Heart left ventricle (tissue), 16 donors: ENCODE results near the gene EMP2. TPM values are rescaled to one million over a fixed set of nuclear protein-coding genes. Genes with fewer than 3 reads are reported as not detected.
"Not testable (repeated sequence)": the region's sequence is repeated elsewhere in the genome, so short reads cannot be mapped to it uniquely, and the experiment has no call there.

Experiments used
- ATAC-seq, 4 donors: fragments of 200-7000 bp; cut with Tn5 transposase; one replicate each; pipeline ENCODE4 v1.9.1; 2020 to 2022; ENCODE audit warnings: moderate library complexity in 4 of 4, mild to moderate bottlenecking in 3 of 4, moderate number of reproducible peaks in 1 of 4
- DNase-seq, 5 donors: peaks; one replicate each; pipeline ENCODE4 v3.0.0-alpha.2; 2020
- H3K27ac ChIP-seq, 12 donors: fragments of 200-600 bp; sonication (generic) in 4 of 12; one replicate each; pipeline versions ENCODE4 v1.5.0 to v1.8.0; 2016 to 2022; ENCODE audit warnings: mild to moderate bottlenecking in 2 of 12
- H3K27me3 ChIP-seq, 9 donors: fragments of 200-600 bp; sonication (generic) in 2 of 9; one replicate each; pipeline versions ENCODE4 v1.5.1 to v1.8.0; 2016 to 2022; ENCODE audit warnings: mild to moderate bottlenecking in 3 of 9
- H3K36me3 ChIP-seq, 9 donors: fragments of 200-600 bp; sonication (generic) in 2 of 9; one replicate each; pipeline versions ENCODE4 v1.5.0 to v1.8.0; 2018 to 2022; ENCODE audit warnings: mild to moderate bottlenecking in 2 of 9
- H3K4me1 ChIP-seq, 12 donors: fragments of 200-600 bp; sonication (generic) in 4 of 12; one replicate each; pipeline versions ENCODE4 v1.5.0 to v1.8.0; 2016 to 2022; ENCODE audit warnings: mild to moderate bottlenecking in 3 of 12
- H3K4me3 ChIP-seq, 12 donors: fragments of 200-600 bp; sonication (generic) in 4 of 12; one replicate each; pipeline versions ENCODE4 v1.5.0 to v1.8.0; 2017 to 2022; ENCODE audit warnings: mild to moderate bottlenecking in 9 of 12, moderate library complexity in 4 of 12
- H3K9me3 ChIP-seq, 12 donors: fragments of 200-600 bp; sonication (generic) in 4 of 12; one replicate each; pipeline versions ENCODE4 v1.5.0 to v1.8.0; 2016 to 2022; ENCODE audit warnings: mild to moderate bottlenecking in 1 of 12
- POLR2A ChIP-seq, 2 donors: fragments of 450-650 bp; IDR thresholded peaks; one replicate each; pipeline ENCODE4 v1.6.1; 2017; ENCODE audit warnings: antibody characterized with exemption in 2 of 2, mild to moderate bottlenecking in 2 of 2, moderate library complexity in 2 of 2
- WGBS, 4 donors: extraction: QIAGEN DNeasy Blood & Tissue Kit in 2 of 4; methylation state at CpG; one replicate each; pipeline versions ENCODE4 v1.1.5 to v1.1.7; 2013 to 2018; 5-methylcytosine and 5-hydroxymethylcytosine counted together
- intact Hi-C, 10 donors: fragments of 100-400 bp; cut with DNase I; formaldehyde crosslinking; loops; one replicate each; pipeline versions ENCODE4 v1.11.1 to v1.14.2; 2022
- polyA plus RNA-seq, 2 donors: library from polyadenylated mRNA; stranded (reverse); fragments of 200-250 nt; gene quantifications; one replicate each; pipeline ENCODE4 v1.2.3, GENCODE V29; 2013
- total RNA-seq, 9 donors: library from RNA; depleted of rRNA in 2 of 9; stranded (reverse); fragments of >200 nt in 2 of 9; fragmentation: NEBNext Ultra II Directional in 3 of 9; extraction: Animal tissue kit (Norgen Biotek cat#: 25700) in 3 of 9; gene quantifications; one replicate each; pipeline versions ENCODE4 v1.1.0 to v1.2.4, GENCODE V29; 2016 to 2023
- TF ChIP-seq, protein P1 (sequence below), 12 donors: fragments of 200-600 bp; sonication (generic) in 4 of 12; IDR thresholded peaks; one replicate each; pipeline versions ENCODE4 v1.5.0 to v1.8.0; 2018 to 2022; ENCODE audit warnings: antibody characterized with exemption in 12 of 12, mild to moderate bottlenecking in 5 of 12
- donor health status: ischemic (EF 13 %, LVEDD 7.1; RV severe dilation, severe dysfunction).
- donor health status: healthy with polysubstance abuse.
- donor health status: DM: no; HTN: yes; CAD: no.
- donor health status: DM: no; HTN: no; CAD: no.
- donor health status: ischemic (EF 25% LVEDD 6.9; RV normal size, moderate dysfunction).
- donor health status: ischemic (EF 25% LVEDD 5.7; RV mildly dilated, moderate dysfunction).
- donor health status: healthy.
- donor health status: DM: yes; HTN: yes; CAD: no.
- donor health status: ischemic (EF 35%, LVEDD 5.7; RV mildly dilated, moderate dysfunction).
- donor health status: nonischemic (EF 11% LVEDD 7.7; RV severe dilation, severe dysfunction).
- donor health status: DM: yes; HTN: yes; CAD: no.
- donor health status: PGD.
- donor health status: ischemic (EF 29% LVEDD 5.4; RV normal size, mild dysfunction).
- donor health status: nonischemic (EF 23%, LVEDD 6.1; RV moderate dilation, normal function).

Gene EMP2
- total and polyA plus RNA-seq, 11 donors, result 34.5 to 103 (median 61.3) TPM

DNA sequence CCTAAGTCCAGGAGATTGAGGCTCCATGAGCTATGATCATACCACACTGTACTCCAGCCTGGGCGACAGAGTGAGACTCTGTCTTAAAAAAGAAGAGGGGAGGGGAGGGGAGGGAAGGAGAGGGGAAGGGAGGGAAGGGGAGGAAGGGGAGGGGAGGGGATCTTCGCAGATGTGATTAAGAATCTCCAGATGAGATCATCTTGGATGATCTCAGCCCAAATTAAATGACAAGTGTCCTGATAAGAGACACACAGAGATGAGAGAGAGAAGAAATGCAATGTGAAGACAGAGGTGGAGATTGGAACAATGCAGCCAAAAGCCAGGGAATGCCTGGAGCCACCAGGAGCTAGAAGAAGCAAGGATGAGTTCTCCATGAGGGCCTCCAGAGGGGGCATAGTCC is 70.1 kb downstream of the EMP2 start:
- Histone ChIP-seq H3K4me3 (no peak overlapping the region), H3K36me3 (peaks cover 0 to 12% (median 0%) of the 10 kb centered on the region in 9 donors), H3K4me1 (peaks cover 3 to 15% (median 10%) of the 10 kb centered on the region in 12 donors), H3K27me3 (no peaks in the 10 kb centered on the region), H3K9me3 (no peaks in the 10 kb centered on the region), H3K27ac (no peak overlapping the region)
- ATAC-seq (no peak), DNase-seq (no peak)
- TF ChIP-seq, protein P1, sequence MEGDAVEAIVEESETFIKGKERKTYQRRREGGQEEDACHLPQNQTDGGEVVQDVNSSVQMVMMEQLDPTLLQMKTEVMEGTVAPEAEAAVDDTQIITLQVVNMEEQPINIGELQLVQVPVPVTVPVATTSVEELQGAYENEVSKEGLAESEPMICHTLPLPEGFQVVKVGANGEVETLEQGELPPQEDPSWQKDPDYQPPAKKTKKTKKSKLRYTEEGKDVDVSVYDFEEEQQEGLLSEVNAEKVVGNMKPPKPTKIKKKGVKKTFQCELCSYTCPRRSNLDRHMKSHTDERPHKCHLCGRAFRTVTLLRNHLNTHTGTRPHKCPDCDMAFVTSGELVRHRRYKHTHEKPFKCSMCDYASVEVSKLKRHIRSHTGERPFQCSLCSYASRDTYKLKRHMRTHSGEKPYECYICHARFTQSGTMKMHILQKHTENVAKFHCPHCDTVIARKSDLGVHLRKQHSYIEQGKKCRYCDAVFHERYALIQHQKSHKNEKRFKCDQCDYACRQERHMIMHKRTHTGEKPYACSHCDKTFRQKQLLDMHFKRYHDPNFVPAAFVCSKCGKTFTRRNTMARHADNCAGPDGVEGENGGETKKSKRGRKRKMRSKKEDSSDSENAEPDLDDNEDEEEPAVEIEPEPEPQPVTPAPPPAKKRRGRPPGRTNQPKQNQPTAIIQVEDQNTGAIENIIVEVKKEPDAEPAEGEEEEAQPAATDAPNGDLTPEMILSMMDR (IDR thresholded peaks at IDR 0.05), result no peak
- 58 to 71% (median 60%) methylated on average over 2 of the region's 2 CpGs for WGBS, 4 donors
- intact Hi-C loops, result loop anchor here in 6 of 10 donors (5.0 to 10.0 kb wide), 4 partner anchors 253 to 412 kb away; no protein-coding TSS in a partner anchor

DNA sequence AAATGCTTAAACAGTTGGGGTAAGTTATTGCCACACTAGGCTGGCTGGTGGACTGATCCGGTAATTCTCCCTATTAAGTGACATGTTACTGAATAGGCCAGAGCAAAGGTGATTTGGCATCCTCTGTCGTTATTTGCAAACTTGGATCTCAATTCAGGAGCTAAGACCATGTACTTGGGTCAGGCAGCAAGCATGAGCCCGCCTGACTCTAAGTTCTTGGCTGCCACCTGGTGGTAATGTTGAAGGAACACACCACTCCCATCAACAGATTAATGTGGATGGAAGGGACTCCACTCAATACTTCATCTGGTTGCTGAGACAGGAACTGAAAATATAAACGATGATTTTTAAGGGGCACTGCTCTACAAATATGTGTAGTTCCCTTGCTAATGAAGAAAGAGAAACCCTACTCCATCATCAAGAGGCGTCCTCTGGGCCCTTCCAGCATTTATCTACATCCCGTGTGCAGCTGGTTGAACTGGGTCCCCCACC is 70.8 kb downstream of the EMP2 start:
- no peaks in the 10 kb centered on the region for H3K27me3 ChIP-seq
- H3K27ac ChIP-seq, result no peak overlapping the region
- ATAC-seq (peak; percentile 84 to 91 (median 90)), DNase-seq (peak in 4 of 5 donors; percentile 49 to 71 (median 60))
- intact Hi-C loops, result loop anchor here (1.0 to 10.0 kb wide), 13 partner anchors 65 to 413 kb away; partner anchors contain the start of gene ATF7IP2 (in 1 of the 10)
- 26 to 30% (median 29%) methylated on average over 6 of the region's 6 CpGs for WGBS, 4 donors
- H3K4me1 ChIP-seq, result peaks cover 0 to 8% (median 5%) of the 10 kb centered on the region in 12 donors
- no peaks in the 10 kb centered on the region for H3K9me3 ChIP-seq
- H3K36me3 ChIP-seq, result peaks cover 0 to 12% (median 0%) of the 10 kb centered on the region in 9 donors
- no peak overlapping the region for H3K4me3 ChIP-seq
- TF ChIP-seq, protein P1 (IDR thresholded peaks at IDR 0.05), result peak; percentile 72 to 93 (median 84)
- no peak for TF ChIP-seq POLR2A (IDR thresholded peaks at IDR 0.05)

DNA sequence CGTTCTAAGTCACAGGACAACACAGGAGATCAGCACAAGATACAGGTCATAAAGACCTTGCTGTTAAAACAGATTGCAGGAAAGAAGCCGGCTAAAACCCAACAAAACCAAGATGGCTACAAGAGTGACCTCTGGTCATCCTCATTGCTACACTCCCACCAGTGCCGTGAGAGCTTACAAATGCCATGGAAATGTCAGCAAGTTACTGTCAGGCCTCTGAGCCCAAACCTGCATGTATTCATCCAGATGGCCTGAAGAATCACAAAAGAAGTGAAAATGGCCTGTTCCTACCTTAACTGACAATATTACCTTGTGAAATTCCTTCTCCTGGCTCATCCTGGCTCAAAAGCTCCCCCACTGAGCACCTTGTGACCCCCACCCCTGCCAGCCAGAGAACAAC is 75.1 kb downstream of the EMP2 start:
- H3K4me3 ChIP-seq, ATAC-seq, DNase-seq, H3K4me1 ChIP-seq, H3K27me3 ChIP-seq, H3K9me3 ChIP-seq: not testable (repeated sequence)
- WGBS, 4 donors, result 63 to 83% (median 78%) methylated on average over 3 of the region's 3 CpGs
- Histone ChIP-seq H3K36me3 (peaks cover 0 to 12% (median 0%) of the 10 kb centered on the region in 9 donors), H3K27ac (peak overlapping the region in 1 of 12 donors; percentile 20)
- intact Hi-C loops, result loop anchor here in 4 of 10 donors (5.0 to 10.0 kb wide), 4 partner anchors 60 to 248 kb away; partner anchors contain the start of gene ATF7IP2 (in 1 of the 4)

DNA sequence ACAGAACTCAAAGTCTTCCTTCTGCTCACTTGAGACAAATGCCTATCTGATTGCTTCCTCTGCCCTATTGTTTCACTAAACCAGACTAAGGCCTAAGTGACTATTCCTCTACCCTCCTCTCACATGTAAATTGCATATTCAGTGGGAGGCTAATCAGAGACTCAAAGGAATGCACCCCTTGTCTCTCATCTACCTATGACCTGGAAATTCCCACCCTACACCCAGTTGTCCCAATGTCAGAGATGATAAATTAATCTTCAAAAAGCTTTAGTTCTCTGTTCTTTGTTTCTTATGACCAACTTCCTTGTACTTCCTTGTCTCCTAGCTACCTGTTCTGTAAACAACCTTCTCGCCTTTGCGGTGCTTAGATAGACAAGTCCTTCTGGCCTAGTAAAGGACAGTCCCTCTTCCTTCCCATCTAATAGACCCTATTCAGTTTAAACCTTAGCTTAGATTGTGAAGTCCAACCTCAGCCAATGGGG is 76.0 kb downstream of the EMP2 start:
- peak overlapping the region in 1 of 12 donors; percentile 21 for H3K27ac ChIP-seq
- H3K36me3 ChIP-seq, result peaks cover 0 to 12% (median 0%) of the 10 kb centered on the region in 9 donors
- no peaks in the 10 kb centered on the region for H3K9me3 ChIP-seq
- ATAC-seq, result peak in 2 of 4 donors; percentile 26 to 29
- H3K27me3 ChIP-seq, result no peaks in the 10 kb centered on the region
- 64 to 79% (median 75%) methylated on average over 2 of the region's 2 CpGs for WGBS, 4 donors
- no peak for TF ChIP-seq POLR2A (IDR thresholded peaks at IDR 0.05)
- TF ChIP-seq, protein P1 (IDR thresholded peaks at IDR 0.05), result no peak
- H3K4me1 ChIP-seq, result peaks cover 0 to 5% (median 0%) of the 10 kb centered on the region in 12 donors
- intact Hi-C loops, result loop anchor here in 1 of 10 donors (10.0 kb wide), 1 partner anchor 60 kb away; no protein-coding TSS in a partner anchor
- no peak for DNase-seq
- H3K4me3 ChIP-seq, result no peak overlapping the region
